ENCODE measurements around the gene EPM2A. TPM values are rescaled to one million over a fixed set of nuclear protein-coding genes. Genes with fewer than 3 reads are reported as not detected.
"Not testable (repeated sequence)": the region's sequence is repeated elsewhere in the genome, so short reads cannot be mapped to it uniquely, and the experiment has no call there.

The EPM2A gene
- total and polyA plus RNA-seq, 8 donors, result 2.6 to 4.8 (median 4.3) TPM

GRCh38 chr6:145752638-145753037 lies 17.3 kb upstream of the EPM2A start:
- WGBS, 2 donors, result 56 to 70% methylated on average over 2 of the region's 2 CpGs
- intact Hi-C loops (cut with DNase I), result no loop called here
- Histone ChIP-seq H3K9me3 (no peaks in the 10 kb centered on the region), H3K27ac (no peak overlapping the region), H3K4me1 (peaks cover 0 to 4% (median 0%) of the 10 kb centered on the region in 3 donors), H3K4me3 (no peak overlapping the region), H3K36me3 (no peaks in the 10 kb centered on the region), H3K27me3 (no peaks in the 10 kb centered on the region)
- no peak for ATAC-seq
- FAIRE-seq, result no peak
- TF ChIP-seq CTCF (IDR thresholded peaks at IDR 0.05), result no peak
- no peak for DNase-seq

GRCh38 chr6:145749632-145750031 lies 14.3 kb upstream of the EPM2A start:
- intact Hi-C loops (cut with DNase I), result no loop called here
- TF ChIP-seq CTCF (IDR thresholded peaks at IDR 0.05), result no peak
- Histone ChIP-seq H3K4me3 (no peak overlapping the region), H3K36me3 (no peaks in the 10 kb centered on the region), H3K4me1 (peaks cover 0 to 6% (median 4%) of the 10 kb centered on the region in 3 donors), H3K27me3 (no peaks in the 10 kb centered on the region), H3K9me3 (no peaks in the 10 kb centered on the region), H3K27ac (no peak overlapping the region)
- DNase-seq (no peak), ATAC-seq (peak in 3 of 4 donors; percentile 51 to 81 (median 70)), FAIRE-seq (no peak)
- 65 to 84% methylated on average over 1 of the region's 1 CpG for WGBS, 2 donors

- no peak for ATAC-seq
Measured at GRCh38 chr6:145745861-145746260, 10.5 kb upstream of the EPM2A start.

GRCh38 chr6:145744619-145745018 lies 9.3 kb upstream of the EPM2A start:
- Histone ChIP-seq H3K4me3 (no peak overlapping the region), H3K36me3 (no peaks in the 10 kb centered on the region), H3K4me1 (peaks cover 0 to 6% (median 2%) of the 10 kb centered on the region in 3 donors), H3K27ac (no peak overlapping the region), H3K27me3 (no peaks in the 10 kb centered on the region), H3K9me3 (no peaks in the 10 kb centered on the region)
- TF ChIP-seq CTCF (IDR thresholded peaks at IDR 0.05), result no peak
- ATAC-seq (no peak), DNase-seq (no peak), FAIRE-seq (no peak)
- intact Hi-C loops (cut with DNase I), result no loop called here
- 80 to 83% methylated on average over 2 of the region's 2 CpGs for WGBS, 2 donors

More at GRCh38 chr6:145745861-145746260, 10.5 kb upstream of the EPM2A start:
- H3K36me3 ChIP-seq, result no peaks in the 10 kb centered on the region
- intact Hi-C loops (cut with DNase I), result no loop called here
- no peaks in the 10 kb centered on the region for H3K27me3 ChIP-seq
- no peaks in the 10 kb centered on the region for H3K9me3 ChIP-seq
- FAIRE-seq, result no peak
- no peak for DNase-seq
- H3K4me3 ChIP-seq, result no peak overlapping the region
- TF ChIP-seq CTCF (IDR thresholded peaks at IDR 0.05), result no peak
- H3K27ac ChIP-seq, result no peak overlapping the region
- peaks cover 0 to 6% (median 4%) of the 10 kb centered on the region in 3 donors for H3K4me1 ChIP-seq
- 86 to 89% methylated on average over 1 of the region's 1 CpG for WGBS, 2 donors

DNA sequence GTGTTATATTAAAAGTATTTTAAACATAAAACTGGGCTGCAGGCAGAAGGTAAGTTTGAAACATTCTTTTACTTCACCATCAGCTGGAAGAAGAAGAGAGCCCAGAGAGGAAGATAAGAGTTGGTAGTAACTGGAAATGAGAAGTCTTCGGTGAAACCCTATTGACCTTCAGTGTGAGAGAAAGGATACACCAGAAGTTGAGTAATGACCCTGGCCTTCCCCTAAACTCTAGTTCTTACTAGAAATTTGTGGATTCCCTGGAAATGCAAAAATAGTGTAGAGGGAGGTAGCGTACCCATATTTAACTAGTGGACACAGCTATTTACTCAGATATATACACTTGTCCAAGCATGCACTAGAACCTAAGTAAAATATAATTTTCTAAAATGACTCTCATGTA lies 8.0 kb upstream of the EPM2A start:
- no peaks in the 10 kb centered on the region for H3K9me3 ChIP-seq
- H3K27me3 ChIP-seq, result no peaks in the 10 kb centered on the region
- peaks cover 0 to 6% (median 0%) of the 10 kb centered on the region in 3 donors for H3K4me1 ChIP-seq
- no peak for DNase-seq
- 88 to 89% methylated on average over 2 of the region's 2 CpGs for WGBS, 2 donors
- intact Hi-C loops (cut with DNase I), result no loop called here
- ATAC-seq, result no peak
- no peak overlapping the region for H3K27ac ChIP-seq
- no peak for TF ChIP-seq CTCF (IDR thresholded peaks at IDR 0.05)
- no peak overlapping the region for H3K4me3 ChIP-seq
- no peak for FAIRE-seq
- no peaks in the 10 kb centered on the region for H3K36me3 ChIP-seq

DNA sequence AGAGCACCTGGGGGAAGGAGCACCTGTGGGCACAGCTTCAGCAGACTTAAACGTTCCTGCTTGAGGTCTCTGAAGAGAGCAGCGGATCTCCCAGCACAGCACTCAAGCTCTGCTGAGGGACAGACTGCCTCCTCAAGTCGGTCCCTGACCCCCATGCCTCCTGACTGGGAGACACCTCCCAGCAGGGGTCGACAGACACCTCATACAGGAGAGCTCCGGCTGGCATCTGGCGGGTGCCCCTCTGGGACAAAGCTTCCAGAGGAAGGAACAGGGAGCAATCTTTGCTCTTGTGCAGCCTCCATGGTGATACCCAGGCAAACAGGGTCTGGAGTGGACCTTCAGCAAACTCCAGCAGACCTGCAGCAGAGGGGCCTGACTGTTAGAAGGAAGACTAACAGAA lies 7.2 kb upstream of the EPM2A start:
- ATAC-seq; H3K4me1 ChIP-seq; H3K27ac ChIP-seq; H3K4me3 ChIP-seq; FAIRE-seq; DNase-seq; H3K9me3 ChIP-seq; H3K36me3 ChIP-seq; H3K27me3 ChIP-seq; intact Hi-C loops (cut with DNase I): not testable (repeated sequence)
- 76 to 80% methylated on average over 5 to 6 of the region's 6 CpGs for WGBS, 2 donors

- 87 to 91% methylated on average over 5 of the region's 5 CpGs for WGBS, 2 donors
Measured at GRCh38 chr6:145739685-145740084, 4.4 kb upstream of the EPM2A start.

More at GRCh38 chr6:145739685-145740084, 4.4 kb upstream of the EPM2A start:
- intact Hi-C loops (cut with DNase I); DNase-seq; H3K36me3 ChIP-seq; H3K4me3 ChIP-seq; FAIRE-seq; ATAC-seq; H3K27me3 ChIP-seq; H3K27ac ChIP-seq; H3K9me3 ChIP-seq: not testable (repeated sequence)
- H3K4me1 ChIP-seq, result peaks cover 0 to 11% (median 0%) of the 10 kb centered on the region in 3 donors
